IMR-90 (cell line): Measurements from ENCODE around the gene ITGAL. TPM values are rescaled to one million over a fixed set of nuclear protein-coding genes. Genes with fewer than 3 reads are reported as not detected.

Experiments used
- ATAC-seq: fragments of 200-7000 bp; cut with Tn5 transposase; 2 replicates; pipeline ENCODE4 v1.9.1; 2020; ENCODE audit warnings: low read depth, mild to moderate bottlenecking, moderate library complexity
- BruUV-seq: library from RNA; stranded (reverse); fragments of 400-500 nt; replicated peaks from 2 replicates; lab custom pipeline; 2021; lab: Mats Ljungman, UMichigan
- CTCF ChIA-PET: fragments of 300-600 bp; formaldehyde crosslinking; extraction: SDS; loops from one replicate; lab custom pipeline; 2021; ENCODE audit warnings: antibody characterized with exemption; lab: Yijun Ruan, JAX
- POLR2A ChIA-PET: fragments of 300-600 bp; sonication (Branson Sonifier 250); formaldehyde crosslinking; loops from one replicate; lab custom pipeline; 2022; ENCODE audit warnings: antibody characterized with exemption; ENCODE audit not compliant: unreplicated experiment; lab: Charles Lee
- DNase-seq: peaks from one replicate; pipeline ENCODE4 v3.0.0; 2013
- H2AFZ ChIP-seq: replicated peaks from 2 replicates; pipeline ENCODE3; 2013; ENCODE audit warnings: low read length, mild to moderate bottlenecking; ENCODE audit not compliant: poor library complexity
- H2AK5ac ChIP-seq: 2 replicates; pipeline ENCODE4 v1.6.1; 2013; ENCODE audit warnings: low read depth, low read length, inconsistent platforms
- H2AK9ac ChIP-seq: replicated peaks from 2 replicates; pipeline ENCODE3; 2013; ENCODE audit warnings: mild to moderate bottlenecking, low read depth, low read length, moderate library complexity; ENCODE audit not compliant: poor library complexity
- H2BK120ac ChIP-seq: 2 replicates; pipeline ENCODE4 v1.6.1; 2013; ENCODE audit warnings: low read depth, low read length, inconsistent platforms
- H2BK15ac ChIP-seq: 3 replicates; pipeline ENCODE4 v1.6.1; 2013; ENCODE audit warnings: low read depth, low read length, inconsistent platforms
- H2BK20ac ChIP-seq: 2 replicates; pipeline ENCODE4 v1.6.1; 2013; ENCODE audit warnings: low read depth, mild to moderate bottlenecking, inconsistent platforms, low read length, moderate library complexity
- H2BK5ac ChIP-seq: 2 replicates; pipeline ENCODE4 v1.6.1; 2013; ENCODE audit warnings: mild to moderate bottlenecking, low read depth, low read length, inconsistent platforms; ENCODE audit not compliant: poor library complexity, severe bottlenecking
- H3K14ac ChIP-seq: replicated peaks from 2 replicates; pipeline ENCODE4 v1.6.1; 2013; ENCODE audit warnings: low read depth, low read length, inconsistent platforms
- H3K18ac ChIP-seq: 2 replicates; pipeline ENCODE4 v1.6.1; 2013; ENCODE audit warnings: low read depth, low read length, control low read depth
- H3K23ac ChIP-seq: 2 replicates; pipeline ENCODE4 v1.6.1; 2013; ENCODE audit warnings: low read depth, low read length, inconsistent platforms
- H3K27ac ChIP-seq: 2 replicates; pipeline ENCODE4 v1.5.1; 2013; ENCODE audit warnings: mild to moderate bottlenecking, control low read depth, low read length; ENCODE audit not compliant: insufficient read depth
- H3K27me3 ChIP-seq: 2 replicates; pipeline ENCODE4 v1.6.1; 2013; ENCODE audit warnings: low read length; ENCODE audit not compliant: control insufficient read depth, insufficient read depth
- H3K36me3 ChIP-seq: 2 replicates; pipeline ENCODE4 v1.6.1; 2013; ENCODE audit warnings: low read length, mixed read lengths; ENCODE audit not compliant: control insufficient read depth, insufficient read depth
- H3K4ac ChIP-seq: 2 replicates; pipeline ENCODE4 v1.6.1; 2013; ENCODE audit warnings: low read depth, low read length, inconsistent platforms
- H3K4me1 ChIP-seq: 2 replicates; pipeline ENCODE4 v1.6.1; 2013; ENCODE audit warnings: low read length, mixed read lengths; ENCODE audit not compliant: control insufficient read depth, insufficient read depth
- H3K4me2 ChIP-seq: 2 replicates; pipeline ENCODE4 v1.6.1; 2013; ENCODE audit warnings: low read depth, mild to moderate bottlenecking, control low read depth, low read length, moderate library complexity
- H3K4me3 ChIP-seq: 2 replicates; pipeline ENCODE4 v1.5.1; 2013; ENCODE audit warnings: low read depth, mild to moderate bottlenecking, control low read depth, low read length, moderate library complexity; ENCODE audit not compliant: insufficient read depth
- H3K56ac ChIP-seq: 2 replicates; pipeline ENCODE4 v1.6.1; 2013; ENCODE audit warnings: low read length, inconsistent platforms; ENCODE audit not compliant: insufficient read depth; ENCODE audit errors: extremely low read depth
- H3K79me1 ChIP-seq, 2 experiments: 2 replicates each; pipeline ENCODE4 v1.6.1; 2013; ENCODE audit warnings: low read length in 2 of 2, inconsistent platforms in 1 of 2, low read depth in 1 of 2
- H3K9ac ChIP-seq: 2 replicates; pipeline ENCODE4 v1.6.1; 2013; ENCODE audit warnings: low read depth, low read length, control low read depth
- H3K9me1 ChIP-seq: 2 replicates; pipeline ENCODE4 v1.6.1; 2013; ENCODE audit warnings: low read length, inconsistent platforms; ENCODE audit not compliant: insufficient read depth
- H3K9me3 ChIP-seq: 2 replicates; pipeline ENCODE4 v1.6.1; 2013; ENCODE audit warnings: low read length; ENCODE audit not compliant: control insufficient read depth, insufficient read depth
- H4K20me1 ChIP-seq: 2 replicates; pipeline ENCODE4 v1.6.1; 2013; ENCODE audit warnings: low read length, inconsistent platforms; ENCODE audit not compliant: insufficient read depth
- H4K5ac ChIP-seq: 2 replicates; pipeline ENCODE4 v1.6.1; 2013; ENCODE audit warnings: mild to moderate bottlenecking, low read depth, low read length, control low read depth
- H4K8ac ChIP-seq, 2 experiments: 2 replicates each; pipeline ENCODE4 v1.6.1; 2013; ENCODE audit warnings: low read depth in 2 of 2, low read length in 2 of 2, control low read depth in 1 of 2, inconsistent platforms in 1 of 2
- H4K91ac ChIP-seq: 2 replicates; pipeline ENCODE4 v1.6.1; 2013; ENCODE audit warnings: low read depth, low read length, inconsistent platforms; ENCODE audit not compliant: insufficient read depth
- BHLHE40 ChIP-seq: fragments of 150-350 bp; IDR thresholded peaks from 2 replicates; pipeline ENCODE4 v1.6.1; 2016; ENCODE audit warnings: mild to moderate bottlenecking, low read depth, low read length
- CEBPB ChIP-seq: IDR thresholded peaks from 2 replicates; pipeline ENCODE4 v1.6.1; 2012; ENCODE audit warnings: low read depth, low read length, improper control_type of control experiment
- CHD1 ChIP-seq: IDR thresholded peaks from 2 replicates; pipeline ENCODE4 v1.6.1; 2012; ENCODE audit warnings: low read depth, low read length, improper control_type of control experiment
- FOS ChIP-seq: fragments of 150-350 bp; IDR thresholded peaks from 2 replicates; pipeline ENCODE4 v1.6.1; 2016; ENCODE audit warnings: low read depth, low read length
- MAFK ChIP-seq: IDR thresholded peaks from 2 replicates; pipeline ENCODE4 v1.6.1; 2012; ENCODE audit warnings: low read depth, low read length, improper control_type of control experiment
- MAZ ChIP-seq: IDR thresholded peaks from 2 replicates; pipeline ENCODE4 v1.6.1; 2012; ENCODE audit warnings: low read depth, mild to moderate bottlenecking, low read length, improper control_type of control experiment, moderate library complexity, borderline replicate concordance
- MXI1 ChIP-seq: IDR thresholded peaks from 2 replicates; pipeline ENCODE4 v1.6.1; 2012; ENCODE audit warnings: low read depth, mild to moderate bottlenecking, low read length, moderate library complexity, borderline replicate concordance
- NFE2L2 ChIP-seq: fragments of 150-350 bp; IDR thresholded peaks from 2 replicates; pipeline ENCODE4 v1.6.1; 2016; ENCODE audit warnings: low read depth, mild to moderate bottlenecking, low read length
- POLR2A ChIP-seq: IDR thresholded peaks from 2 replicates; pipeline ENCODE4 v1.6.1; 2012; ENCODE audit warnings: mild to moderate bottlenecking, low read depth, low read length
- RAD21 ChIP-seq: IDR thresholded peaks from 2 replicates; pipeline ENCODE4 v1.6.1; 2012; ENCODE audit warnings: low read length, improper control_type of control experiment
- RCOR1 ChIP-seq: IDR thresholded peaks from 2 replicates; pipeline ENCODE4 v1.6.1; 2012; ENCODE audit warnings: mild to moderate bottlenecking, low read length, improper control_type of control experiment; ENCODE audit not compliant: insufficient replicate concordance
- RFX5 ChIP-seq: IDR thresholded peaks from 2 replicates; pipeline ENCODE4 v1.8.0; 2012; ENCODE audit warnings: low read depth, mild to moderate bottlenecking, low read length, moderate library complexity
- SMC3 ChIP-seq: fragments of 150-350 bp; IDR thresholded peaks from 2 replicates; pipeline ENCODE4 v1.6.1; 2016; ENCODE audit warnings: low read depth, mild to moderate bottlenecking, antibody characterized with exemption, low read length, moderate library complexity
- USF2 ChIP-seq: fragments of 150-350 bp; IDR thresholded peaks from 2 replicates; pipeline ENCODE4 v1.6.1; 2017; ENCODE audit warnings: mild to moderate bottlenecking, antibody characterized with exemption, low read length, low read depth
- WGBS, 2 experiments: methylation state at CpG; one replicate each; pipeline versions ENCODE4 v1.1.5 to v1.1.7; 2013; ENCODE audit warnings: missing lambda C conversion rate in 2 of 2; ENCODE audit not compliant: insufficient read length in 1 of 2; ENCODE audit errors: extremely low coverage in 2 of 2; 5-methylcytosine and 5-hydroxymethylcytosine counted together
- dilution Hi-C: fragments of 300-500 bp; cut with HindIII; formaldehyde crosslinking; loops from one replicate; pipeline ENCODE4 v1.14.3; 2018; ENCODE audit warnings: low sequenced_read_pairs; ENCODE audit not compliant: unreplicated experiment
- in situ Hi-C: fragments of 300-500 bp; cut with MboI; formaldehyde crosslinking; loops from 3 replicates; pipeline ENCODE4 v1.14.3; 2019; ENCODE audit warnings: low sequenced_read_pairs, inconsistent platforms, mixed read lengths
- intact Hi-C: fragments of 100-400 bp; cut with micrococcal nuclease; formaldehyde crosslinking; loops from 2 replicates; pipeline ENCODE4 v1.10.0; 2022
- polyA plus RNA-seq, 3 experiments: library from polyadenylated mRNA; depleted of rRNA; stranded (reverse); fragments of >200 nt; gene quantifications; 2 replicates each; pipeline ENCODE4 v1.2.3, GENCODE V29; 2012; ENCODE audit warnings: low replicate concordance in 1 of 3
- total RNA-seq: library from RNA; depleted of rRNA; stranded (reverse); fragments of >200 nt; gene quantifications from 2 replicates; pipeline ENCODE4 v1.2.3, GENCODE V29; 2012
- TF ChIP-seq, protein P1 (sequence below): fragments of 150-350 bp; IDR thresholded peaks from 2 replicates; pipeline ENCODE4 v1.6.1; 2016; ENCODE audit warnings: low read depth, mild to moderate bottlenecking, low read length, moderate library complexity, borderline replicate concordance

The ITGAL gene
- total and polyA plus RNA-seq, 2 of the 4 experiments (the other 2 are of a cell fraction), result not detected

DNA sequence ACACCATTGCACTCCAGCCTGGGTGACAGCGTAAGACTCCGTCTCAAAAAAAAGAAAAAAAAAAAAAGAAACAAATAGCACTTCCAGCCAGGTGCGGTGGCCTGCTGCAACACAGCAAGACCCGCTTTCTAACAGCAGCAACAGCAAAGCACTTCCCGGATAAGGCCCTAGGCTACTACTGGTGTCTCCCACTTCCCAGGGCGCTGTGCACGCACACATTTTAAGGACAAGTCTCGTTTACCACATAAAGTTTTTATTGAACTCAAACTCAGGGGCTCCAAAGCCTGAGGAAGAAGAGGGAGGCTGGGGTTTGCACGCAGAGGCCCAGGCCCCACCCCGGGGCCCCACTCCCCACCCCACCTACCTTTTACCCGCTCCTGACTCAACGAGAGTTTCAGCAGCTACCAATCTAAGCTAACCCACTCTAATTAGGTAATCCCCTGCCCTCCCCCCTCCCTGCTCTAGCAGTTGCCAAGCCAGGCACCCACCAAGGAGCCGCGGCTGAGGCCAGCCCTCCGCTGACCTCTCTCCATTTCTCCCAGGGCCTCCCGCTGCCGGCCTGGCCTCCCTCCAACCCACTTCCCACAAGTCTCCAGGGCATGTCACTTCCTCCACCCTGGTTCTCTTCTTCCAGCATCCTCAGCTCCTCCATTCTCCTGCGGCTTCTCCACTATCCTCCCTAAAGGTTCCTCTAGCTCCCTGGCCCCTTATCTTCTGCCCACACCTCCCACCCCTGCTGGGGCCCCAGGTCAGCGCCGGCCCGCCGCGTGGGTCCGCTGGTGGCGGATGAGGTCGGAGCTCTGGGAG, 51.4 kb downstream of the ITGAL start:
- Histone ChIP-seq H3K9ac (no peak overlapping the region), H3K9me3 (no peaks in the 10 kb centered on the region), H3K27ac (no peak overlapping the region), H3K14ac (no peak overlapping the region), H2BK20ac (no peak overlapping the region), H3K9me1 (peaks cover 5% of the 10 kb centered on the region), H3K18ac (no peak overlapping the region), H2BK15ac (no peak overlapping the region), H3K27me3 (no peaks in the 10 kb centered on the region; the same call in 1 of the 2 replicates), H4K91ac (no peak overlapping the region), H3K56ac (no peak overlapping the region), H3K23ac (no peak overlapping the region), H2AFZ (no peak overlapping the region), H2BK120ac (no peak overlapping the region), H4K20me1 (no peaks in the 10 kb centered on the region; the same call in 1 of the 2 replicates), H3K4me3 (no peak overlapping the region), H3K4ac (no peak overlapping the region), H4K8ac (no peak overlapping the region), H3K79me1 (peaks cover 5 to 6% of the 10 kb centered on the region in 2 experiments; a peak in 3 of 4 replicates), H2AK9ac (no peak overlapping the region), H2AK5ac (no peak overlapping the region), H3K4me2 (no peak overlapping the region), H4K5ac (no peak overlapping the region), H3K36me3 (peaks cover 9% of the 10 kb centered on the region; the same call in 1 of the 2 replicates), H3K4me1 (peaks cover 5% of the 10 kb centered on the region), H2BK5ac (no peak overlapping the region)
- no peak for DNase-seq
- dilution Hi-C loops (no loop called here), in situ Hi-C loops (no loop called here), intact Hi-C loops (no loop called here)
- ChIA-PET CTCF (no interaction called here), POLR2A (no interaction called here)
- WGBS, 2 experiments, result 93% methylated on average over 3 of the region's 26 CpGs; no CpG with 5 or more reads in 1 of the 2 experiments
- ATAC-seq, result no peak
- no TSS peak for BruUV-seq
- no peak for TF ChIP-seq CHD1
- TF ChIP-seq MAZ, result no peak
- no peak for TF ChIP-seq BHLHE40
- no peak for TF ChIP-seq RFX5
- no peak for TF ChIP-seq RAD21
- TF ChIP-seq MAFK, result no peak
- no peak for TF ChIP-seq MXI1
- TF ChIP-seq NFE2L2, result no peak
- TF ChIP-seq POLR2A, result no peak
- TF ChIP-seq, protein P1, sequence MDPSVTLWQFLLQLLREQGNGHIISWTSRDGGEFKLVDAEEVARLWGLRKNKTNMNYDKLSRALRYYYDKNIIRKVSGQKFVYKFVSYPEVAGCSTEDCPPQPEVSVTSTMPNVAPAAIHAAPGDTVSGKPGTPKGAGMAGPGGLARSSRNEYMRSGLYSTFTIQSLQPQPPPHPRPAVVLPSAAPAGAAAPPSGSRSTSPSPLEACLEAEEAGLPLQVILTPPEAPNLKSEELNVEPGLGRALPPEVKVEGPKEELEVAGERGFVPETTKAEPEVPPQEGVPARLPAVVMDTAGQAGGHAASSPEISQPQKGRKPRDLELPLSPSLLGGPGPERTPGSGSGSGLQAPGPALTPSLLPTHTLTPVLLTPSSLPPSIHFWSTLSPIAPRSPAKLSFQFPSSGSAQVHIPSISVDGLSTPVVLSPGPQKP, result no peak
- no peak for TF ChIP-seq RCOR1
- TF ChIP-seq CEBPB, result no peak
- TF ChIP-seq SMC3, result no peak
- no peak for TF ChIP-seq USF2
- TF ChIP-seq FOS, result no peak
